ENCODE data around the gene RIBC2.
"Not testable (repeated sequence)": the region's sequence is repeated elsewhere in the genome, so short reads cannot be mapped to it uniquely, and the experiment has no call there.

DNA sequence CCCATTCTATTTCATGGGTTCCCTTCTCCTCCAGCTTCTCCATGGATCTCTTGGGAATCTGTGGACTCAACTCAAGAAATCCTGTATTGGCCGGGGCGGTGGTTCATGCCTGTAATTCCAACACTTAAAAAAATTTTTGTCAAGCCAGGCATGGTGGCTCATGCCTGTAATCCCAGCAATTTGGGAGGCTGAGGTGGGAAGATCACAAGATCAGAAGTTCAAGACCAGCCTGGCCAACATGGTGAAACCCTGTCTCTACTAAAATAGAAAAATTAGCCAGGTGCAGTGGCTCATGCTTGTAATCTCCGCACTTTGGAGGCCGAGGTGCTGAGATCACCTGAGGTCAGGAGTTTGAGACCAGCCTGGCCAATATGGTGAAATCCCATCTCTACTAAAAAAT is 34.1 kb downstream of the RIBC2 start:
- not testable (repeated sequence) for TF ChIP-seq CTCF, POLR2A, POLR2AphosphoS5 (IDR thresholded peaks at IDR 0.05)

Data from sigmoid colon (tissue), 4 donors.